HepG2 (cell line): Measurements from ENCODE around the gene KRT12. TPM values are rescaled to one million over a fixed set of nuclear protein-coding genes. Genes with fewer than 3 reads are reported as not detected.

Experiments
- ATAC-seq: fragments of 200-7000 bp; cut with Tn5 transposase; 3 replicates; pipeline ENCODE4 v1.9.1; 2020; ENCODE audit warnings: mild to moderate bottlenecking, moderate library complexity
- BruUV-seq: library from RNA; stranded (reverse); fragments of 400-500 nt; replicated peaks from 2 replicates; lab custom pipeline; 2021; lab: Mats Ljungman, UMichigan
- CTCF ChIA-PET: fragments of 300-600 bp; formaldehyde crosslinking; extraction: SDS; loops from one replicate; lab custom pipeline; 2021; ENCODE audit warnings: low total read pairs, inconsistent platforms, low intra/inter-chr PET ratio; lab: Yijun Ruan, JAX
- POLR2A ChIA-PET: fragments of 350-600 bp; sonication (Branson Sonifier 250); formaldehyde crosslinking; loops from one replicate; lab custom pipeline; 2020; ENCODE audit warnings: antibody characterized with exemption, inconsistent platforms; lab: Yijun Ruan, JAX
- DNase-seq: peaks from one replicate; pipeline ENCODE4 v3.0.0-alpha.2; 2015; ENCODE audit warnings: low spot score
- FAIRE-seq: peaks from 3 replicates; lab custom pipeline; 2011; peaks lifted over from hg19 to GRCh38; lab: Jason Lieb, UNC
- H2AFZ ChIP-seq: one replicate; pipeline ENCODE4 v1.6.1; 2011; ENCODE audit warnings: low read length, inconsistent platforms
- H3K27ac ChIP-seq: fragments of 300-600 bp; 3 replicates; pipeline ENCODE4 v1.8.0; 2011; ENCODE audit warnings: mixed run types, mild to moderate bottlenecking, mixed read lengths, low read length, inconsistent platforms; ENCODE audit not compliant: insufficient read depth; ENCODE audit errors: extremely low read length
- H3K27me3 ChIP-seq, 2 experiments: fragments of 200-600 bp in 1 of 2; 2 replicates in 1 of 2; 3 replicates in 1 of 2; pipeline versions ENCODE4 v1.6.0 to v1.8.0; 2011; ENCODE audit warnings: low read length in 2 of 2, mild to moderate bottlenecking in 2 of 2, moderate library complexity in 2 of 2, inconsistent platforms in 1 of 2; ENCODE audit not compliant: insufficient read depth in 2 of 2, control insufficient read depth in 1 of 2
- H3K36me3 ChIP-seq, 2 experiments: fragments of 200-600 bp in 1 of 2; replicated peaks in 1 of 2; 2 replicates in 1 of 2; 3 replicates in 1 of 2; pipeline versions ENCODE4 v1.5.1 to v1.8.0; 2011; ENCODE audit warnings: low read length in 2 of 2, inconsistent platforms in 1 of 2; ENCODE audit not compliant: insufficient read depth in 2 of 2, control insufficient read depth in 1 of 2
- H3K4me1 ChIP-seq: 2 replicates; pipeline ENCODE4 v1.5.1; 2012; ENCODE audit warnings: low read length, inconsistent platforms; ENCODE audit not compliant: insufficient read depth
- H3K4me2 ChIP-seq: 2 replicates; pipeline ENCODE4 v1.6.0; 2011; ENCODE audit warnings: low read depth, low read length, inconsistent platforms
- H3K4me3 ChIP-seq, 3 experiments: fragments of 200-600 bp in 1 of 3; sonication (generic), shearing (Covaris generic) in 1 of 3; replicated peaks in 1 of 3; 2 replicates each; pipeline ENCODE4 v1.5.1; 2011 to 2016; ENCODE audit warnings: low read length in 3 of 3, inconsistent platforms in 2 of 3, low read depth in 2 of 3, mild to moderate bottlenecking in 2 of 3, control low read depth in 1 of 3, mixed read lengths in 1 of 3; ENCODE audit not compliant: insufficient read depth in 1 of 3
- H3K79me2 ChIP-seq: one replicate; pipeline ENCODE4 v1.6.1; 2011; ENCODE audit warnings: low read length, inconsistent platforms; ENCODE audit not compliant: insufficient read depth
- H3K9ac ChIP-seq: 2 replicates; pipeline ENCODE4 v1.6.0; 2011; ENCODE audit warnings: mild to moderate bottlenecking, low read depth, low read length, inconsistent platforms; ENCODE audit not compliant: insufficient read depth
- H3K9me3 ChIP-seq: 2 replicates; pipeline ENCODE4 v1.5.1; 2012; ENCODE audit warnings: mild to moderate bottlenecking, low read length
- H4K20me1 ChIP-seq: 2 replicates; pipeline ENCODE4 v1.6.0; 2011; ENCODE audit warnings: inconsistent platforms, mild to moderate bottlenecking, low read length, moderate library complexity; ENCODE audit not compliant: insufficient read depth
- CEBPB ChIP-seq: IDR thresholded peaks from 2 replicates; pipeline ENCODE4 v1.6.1; 2011; ENCODE audit warnings: low read depth, low read length, improper control_type of control experiment, borderline replicate concordance
- CEBPG ChIP-seq: IDR thresholded peaks from 2 replicates; pipeline ENCODE4 v1.6.1; 2016
- CREB1 ChIP-seq, 2 experiments: fragments of 450-650 bp in 1 of 2; IDR thresholded peaks; 2 replicates each; pipeline ENCODE4 v1.6.1; 2016 to 2017; ENCODE audit warnings: control low read depth in 1 of 2, mild to moderate bottlenecking in 1 of 2, missing compliant biosample characterization in 1 of 2, missing genetic modification characterization in 1 of 2
- EP300 ChIP-seq, 3 experiments: sonication (generic) in 1 of 3; formaldehyde crosslinking in 1 of 3; IDR thresholded peaks; 2 replicates each; pipeline versions ENCODE4 v1.5.1 to v1.6.1; 2011 to 2020; ENCODE audit warnings: low read depth in 2 of 3, low read length in 2 of 3, borderline replicate concordance in 1 of 3, improper control_type of control experiment in 1 of 3, mild to moderate bottlenecking in 1 of 3, missing genetic modification reagents in 1 of 3, moderate library complexity in 1 of 3
- FOSL2 ChIP-seq: sonication (generic); formaldehyde crosslinking; IDR thresholded peaks from 2 replicates; pipeline ENCODE4 v1.4.0; 2020; ENCODE audit warnings: missing genetic modification reagents
- FOXA3 ChIP-seq: IDR thresholded peaks from 2 replicates; pipeline ENCODE4 v1.6.1; 2016; ENCODE audit warnings: missing genetic modification reagents, missing compliant biosample characterization
- FOXP1 ChIP-seq, 2 experiments: fragments of 450-650 bp in 1 of 2; IDR thresholded peaks; 2 replicates each; pipeline ENCODE4 v1.6.1; 2017 to 2018; ENCODE audit warnings: antibody characterized with exemption in 1 of 2
- GATAD2A ChIP-seq: IDR thresholded peaks from 2 replicates; pipeline ENCODE4 v1.6.1; 2016
- HMG20A ChIP-seq: IDR thresholded peaks from 2 replicates; pipeline ENCODE4 v1.6.1; 2016; ENCODE audit warnings: borderline replicate concordance
- SAP130 ChIP-seq: IDR thresholded peaks from 2 replicates; pipeline ENCODE4 v1.6.1; 2016; ENCODE audit warnings: low read depth
- SOX6 ChIP-seq, 2 experiments: fragments of 450-650 bp in 1 of 2; sonication (generic) in 1 of 2; formaldehyde crosslinking in 1 of 2; IDR thresholded peaks; 2 replicates each; pipeline versions ENCODE4 v1.4.0 to v1.6.1; 2017 to 2020; ENCODE audit warnings: antibody characterized with exemption in 1 of 2, mild to moderate bottlenecking in 1 of 2, missing genetic modification reagents in 1 of 2
- ZNF292 ChIP-seq: sonication (generic); formaldehyde crosslinking; IDR thresholded peaks from 2 replicates; pipeline ENCODE4 v1.8.1; 2022; ENCODE audit warnings: mild to moderate bottlenecking, low read depth, missing genetic modification reagents, borderline replicate concordance
- ZNF598 ChIP-seq: sonication (generic); formaldehyde crosslinking; IDR thresholded peaks from 2 replicates; pipeline ENCODE4 v1.5.1; 2020; ENCODE audit warnings: mild to moderate bottlenecking, missing genetic modification reagents, borderline replicate concordance
- WGBS: methylation state at CpG from one replicate; pipeline ENCODE4 v1.1.6; 2017; ENCODE audit warnings: low lambda C conversion rate; 5-methylcytosine and 5-hydroxymethylcytosine counted together
- in situ Hi-C: cut with HindIII; loops from 2 replicates; pipeline ENCODE4 v1.10.0; 2017; ENCODE audit warnings: low pct_unique_long_range_greater_than_20kb; ENCODE audit not compliant: extremely low pct_ligation_motif_present
- intact Hi-C: fragments of 100-400 bp; cut with micrococcal nuclease; formaldehyde crosslinking; loops from one replicate; pipeline ENCODE4 v1.10.0; 2022; ENCODE audit not compliant: unreplicated experiment
- polyA plus RNA-seq, 8 experiments: library from polyadenylated mRNA; depleted of rRNA in 3 of 8; stranded (reverse) in 7 of 8; unstranded in 1 of 8; fragments of >200 nt; fragmentation: Illumina TruSeq in 4 of 8; extraction: Trizol in 4 of 8; gene quantifications; 2 replicates each; pipeline versions ENCODE4 v1.2.1 to v1.2.3, GENCODE V29; 2011 to 2016; ENCODE audit warnings: low read depth in 4 of 8, missing spikeins in 1 of 8, mixed read lengths in 1 of 8; ENCODE audit not compliant: insufficient read depth in 1 of 8
- total RNA-seq, 5 experiments: library from RNA; depleted of rRNA; stranded (reverse); fragments of >200 nt; fragmentation: Illumina TruSeq; extraction: Trizol; gene quantifications; 2 replicates each; pipeline ENCODE4 v1.2.3, GENCODE V29; 2016; ENCODE audit warnings: low read depth in 1 of 5
- TF ChIP-seq, protein P1 (sequence below), 2 experiments: fragments of 450-650 bp in 1 of 2; sonication (generic) in 1 of 2; formaldehyde crosslinking; IDR thresholded peaks; 2 replicates each; pipeline versions ENCODE4 v1.5.0 to v1.8.0; 2020 to 2022; ENCODE audit warnings: mild to moderate bottlenecking in 1 of 2, missing genetic modification reagents in 1 of 2
- TF ChIP-seq, protein P2 (sequence below): IDR thresholded peaks from 2 replicates; pipeline ENCODE4 v1.4.0; 2020; ENCODE audit warnings: mild to moderate bottlenecking, missing genetic modification reagents
- TF ChIP-seq, protein P3 (sequence below): IDR thresholded peaks from 2 replicates; pipeline ENCODE4 v1.6.1; 2012; ENCODE audit warnings: low read depth, low read length, improper control_type of control experiment

Gene KRT12
- total and polyA plus RNA-seq, 2 of the 13 experiments (the other 11 are each of a cell fraction or from before 2014, with no cell fraction given), result 0.07 to 0.09 TPM

DNA sequence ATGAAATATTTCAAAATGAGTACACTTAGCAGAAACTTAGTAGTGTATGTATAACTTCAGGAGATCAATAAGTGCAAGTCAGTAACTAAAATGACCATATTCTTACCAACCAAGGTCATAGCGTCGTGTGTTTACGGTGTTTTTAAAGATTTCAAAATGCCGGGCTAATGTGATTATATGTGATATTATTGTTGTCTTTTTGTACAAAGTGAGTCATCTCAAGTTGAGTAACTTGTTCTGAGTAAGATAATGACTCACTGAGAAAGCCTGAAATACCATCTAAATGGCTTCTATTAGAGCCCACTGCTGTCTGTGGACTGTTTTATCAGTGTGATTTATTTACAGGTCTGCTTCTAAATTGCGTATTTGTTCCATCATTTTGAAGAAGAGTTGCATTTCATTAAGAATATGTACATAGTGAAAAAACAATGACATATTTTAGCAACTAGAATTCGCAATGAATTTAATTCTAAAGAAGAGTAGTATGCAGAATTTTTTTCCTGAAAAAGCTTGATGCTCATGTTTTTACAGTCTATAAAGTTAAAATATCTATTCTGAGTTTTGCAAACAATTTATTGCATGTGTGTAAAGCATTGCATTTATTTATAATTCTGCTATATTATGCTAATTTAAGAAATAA is 12.7 kb downstream of the KRT12 start:
- ATAC-seq, result peak; percentile 46; the same call in 1 of the 3 replicates

More for the DNA sequence above, 12.7 kb downstream of the KRT12 start:
- in situ Hi-C loops, result no loop called here
- no TSS peak for BruUV-seq
- under 1% methylated on average over 6 of the region's 6 CpGs for WGBS
- no peaks in the 10 kb centered on the region for H3K36me3 ChIP-seq
- no peak for FAIRE-seq
- H3K4me3 ChIP-seq, result no peak overlapping the region
- intact Hi-C loops, result loop anchor here (5.0 kb wide), 1 partner anchor 237 kb away; no protein-coding TSS in a partner anchor
- H2AFZ ChIP-seq, result no peak overlapping the region
- TF ChIP-seq, protein P1, sequence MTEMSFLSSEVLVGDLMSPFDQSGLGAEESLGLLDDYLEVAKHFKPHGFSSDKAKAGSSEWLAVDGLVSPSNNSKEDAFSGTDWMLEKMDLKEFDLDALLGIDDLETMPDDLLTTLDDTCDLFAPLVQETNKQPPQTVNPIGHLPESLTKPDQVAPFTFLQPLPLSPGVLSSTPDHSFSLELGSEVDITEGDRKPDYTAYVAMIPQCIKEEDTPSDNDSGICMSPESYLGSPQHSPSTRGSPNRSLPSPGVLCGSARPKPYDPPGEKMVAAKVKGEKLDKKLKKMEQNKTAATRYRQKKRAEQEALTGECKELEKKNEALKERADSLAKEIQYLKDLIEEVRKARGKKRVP (CRISPR knock-in tag; IDR thresholded peaks at IDR 0.05), result 0 out of 4 replicates have a peak, but pooled peaks of 1 of the 2 experiments have one; percentile 15
- TF ChIP-seq CEBPB (peak; percentile 68; the same call in 1 of the 2 replicates), ZNF292 (no peak), FOXA3 (CRISPR knock-in tag) (peak; percentile 26; the same call in 1 of the 2 replicates), HMG20A (peak; percentile 67; the same call in 1 of the 2 replicates), EP300 (IDR thresholded peaks at IDR 0.05; ENCODE audit: low read depth in 2 of 2, low read length in 2 of 2) (peak in 1 of 2 experiments; percentile 66; a peak in 2 of 4 replicates), EP300 (CRISPR knock-in tag; IDR thresholded peaks at IDR 0.05; ENCODE audit: borderline replicate concordance) (no peak), SAP130 (CRISPR knock-in tag) (no peak), GATAD2A (CRISPR knock-in tag) (peak; percentile 29; the same call in 1 of the 2 replicates), FOSL2 (CRISPR knock-in tag) (peak; percentile 65; the same call in 1 of the 2 replicates), FOXP1 (IDR thresholded peaks at IDR 0.05) (no peak), FOXP1 (CRISPR knock-in tag; IDR thresholded peaks at IDR 0.05) (peak; percentile 59), CEBPG (CRISPR knock-in tag) (peak; percentile 21; the same call in 1 of the 2 replicates), CREB1 (IDR thresholded peaks at IDR 0.05) (0 out of 2 replicates have a peak, but pooled peaks have one; percentile 16), CREB1 (CRISPR knock-in tag; IDR thresholded peaks at IDR 0.05) (peak; percentile 37; the same call in 1 of the 2 replicates), SOX6 (IDR thresholded peaks at IDR 0.05) (no peak), SOX6 (CRISPR knock-in tag; IDR thresholded peaks at IDR 0.05) (no peak), ZNF598 (CRISPR knock-in tag) (no peak)
- TF ChIP-seq, protein P2, sequence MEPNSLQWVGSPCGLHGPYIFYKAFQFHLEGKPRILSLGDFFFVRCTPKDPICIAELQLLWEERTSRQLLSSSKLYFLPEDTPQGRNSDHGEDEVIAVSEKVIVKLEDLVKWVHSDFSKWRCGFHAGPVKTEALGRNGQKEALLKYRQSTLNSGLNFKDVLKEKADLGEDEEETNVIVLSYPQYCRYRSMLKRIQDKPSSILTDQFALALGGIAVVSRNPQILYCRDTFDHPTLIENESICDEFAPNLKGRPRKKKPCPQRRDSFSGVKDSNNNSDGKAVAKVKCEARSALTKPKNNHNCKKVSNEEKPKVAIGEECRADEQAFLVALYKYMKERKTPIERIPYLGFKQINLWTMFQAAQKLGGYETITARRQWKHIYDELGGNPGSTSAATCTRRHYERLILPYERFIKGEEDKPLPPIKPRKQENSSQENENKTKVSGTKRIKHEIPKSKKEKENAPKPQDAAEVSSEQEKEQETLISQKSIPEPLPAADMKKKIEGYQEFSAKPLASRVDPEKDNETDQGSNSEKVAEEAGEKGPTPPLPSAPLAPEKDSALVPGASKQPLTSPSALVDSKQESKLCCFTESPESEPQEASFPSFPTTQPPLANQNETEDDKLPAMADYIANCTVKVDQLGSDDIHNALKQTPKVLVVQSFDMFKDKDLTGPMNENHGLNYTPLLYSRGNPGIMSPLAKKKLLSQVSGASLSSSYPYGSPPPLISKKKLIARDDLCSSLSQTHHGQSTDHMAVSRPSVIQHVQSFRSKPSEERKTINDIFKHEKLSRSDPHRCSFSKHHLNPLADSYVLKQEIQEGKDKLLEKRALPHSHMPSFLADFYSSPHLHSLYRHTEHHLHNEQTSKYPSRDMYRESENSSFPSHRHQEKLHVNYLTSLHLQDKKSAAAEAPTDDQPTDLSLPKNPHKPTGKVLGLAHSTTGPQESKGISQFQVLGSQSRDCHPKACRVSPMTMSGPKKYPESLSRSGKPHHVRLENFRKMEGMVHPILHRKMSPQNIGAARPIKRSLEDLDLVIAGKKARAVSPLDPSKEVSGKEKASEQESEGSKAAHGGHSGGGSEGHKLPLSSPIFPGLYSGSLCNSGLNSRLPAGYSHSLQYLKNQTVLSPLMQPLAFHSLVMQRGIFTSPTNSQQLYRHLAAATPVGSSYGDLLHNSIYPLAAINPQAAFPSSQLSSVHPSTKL (CRISPR knock-in tag), result peak; percentile 54
- TF ChIP-seq, protein P3, sequence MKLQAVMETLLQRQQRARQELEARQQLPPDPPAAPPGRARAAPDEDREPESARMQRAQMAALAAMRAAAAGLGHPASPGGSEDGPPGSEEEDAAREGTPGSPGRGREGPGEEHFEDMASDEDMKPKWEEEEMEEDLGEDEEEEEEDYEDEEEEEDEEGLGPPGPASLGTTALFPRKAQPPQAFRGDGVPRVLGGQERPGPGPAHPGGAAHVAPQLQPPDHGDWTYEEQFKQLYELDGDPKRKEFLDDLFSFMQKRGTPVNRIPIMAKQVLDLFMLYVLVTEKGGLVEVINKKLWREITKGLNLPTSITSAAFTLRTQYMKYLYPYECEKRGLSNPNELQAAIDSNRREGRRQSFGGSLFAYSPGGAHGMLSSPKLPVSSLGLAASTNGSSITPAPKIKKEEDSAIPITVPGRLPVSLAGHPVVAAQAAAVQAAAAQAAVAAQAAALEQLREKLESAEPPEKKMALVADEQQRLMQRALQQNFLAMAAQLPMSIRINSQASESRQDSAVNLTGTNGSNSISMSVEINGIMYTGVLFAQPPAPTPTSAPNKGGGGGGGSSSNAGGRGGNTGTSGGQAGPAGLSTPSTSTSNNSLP, result peak; percentile 45; the same call in 1 of the 2 replicates
- ChIA-PET CTCF (no interaction called here), POLR2A (interaction anchor here (1.1 kb wide), 1 partner anchor 35 kb away, joined by 3 read pairs; no protein-coding TSS in a partner anchor)
- no peaks in the 10 kb centered on the region for H4K20me1 ChIP-seq
- no peak overlapping the region for H3K9ac ChIP-seq
- H3K9me3 ChIP-seq, result no peaks in the 10 kb centered on the region
- no peak overlapping the region for H3K4me2 ChIP-seq
- H3K27ac ChIP-seq, result no peak overlapping the region
- no peaks in the 10 kb centered on the region for H3K79me2 ChIP-seq
- DNase-seq, result peak; percentile 55
- H3K4me1 ChIP-seq, result peaks cover 10% of the 10 kb centered on the region; the same call in 1 of the 2 replicates
- H3K27me3 ChIP-seq, result 0 out of 5 replicates have a peak, but pooled peaks cover 0 to 3% of the 10 kb centered on the region in 2 experiments
